Left lung (tissue), 10 donors: ENCODE data around the gene CEP170B. TPM values are rescaled to one million over a fixed set of nuclear protein-coding genes. Genes with fewer than 3 reads are reported as not detected.

Source experiments
- ATAC-seq: fragments of 200-7000 bp; cut with Tn5 transposase; one replicate; pipeline ENCODE4 v1.9.1; 2020; ENCODE audit warnings: moderate library complexity
- DNase-seq, 4 donors: peaks; one replicate each; pipeline ENCODE4 v3.0.0-alpha.2; 2013 to 2020
- H3K27ac ChIP-seq, 2 donors: fragments of 200-600 bp; sonication (generic) in 1 of 2; one replicate each; pipeline versions ENCODE4 v1.5.0 to v1.8.0; 2020 to 2021
- H3K27me3 ChIP-seq, 2 donors: fragments of 200-600 bp; sonication (generic) in 1 of 2; one replicate each; pipeline versions ENCODE4 v1.5.0 to v1.8.0; 2020 to 2021
- H3K36me3 ChIP-seq, 2 donors: fragments of 200-600 bp; sonication (generic) in 1 of 2; one replicate each; pipeline versions ENCODE4 v1.5.0 to v1.8.0; 2020 to 2021
- H3K4me1 ChIP-seq, 2 donors: fragments of 200-600 bp; one replicate each; pipeline ENCODE4 v1.8.0; 2021
- H3K4me3 ChIP-seq, 2 donors: fragments of 200-600 bp; sonication (generic) in 1 of 2; one replicate each; pipeline versions ENCODE4 v1.5.0 to v1.8.0; 2020 to 2021; ENCODE audit warnings: mild to moderate bottlenecking in 1 of 2
- H3K9me3 ChIP-seq, 2 donors: fragments of 200-600 bp; sonication (generic) in 1 of 2; one replicate each; pipeline versions ENCODE4 v1.5.0 to v1.8.0; 2020 to 2021
- CTCF ChIP-seq, 2 donors: fragments of 200-600 bp; sonication (generic) in 1 of 2; IDR thresholded peaks; one replicate each; pipeline versions ENCODE4 v1.5.0 to v1.8.0; 2021; ENCODE audit warnings: antibody characterized with exemption in 2 of 2
- intact Hi-C, 2 donors: fragments of 100-400 bp; cut with DNase I; formaldehyde crosslinking; loops; one replicate each; pipeline versions ENCODE4 v1.11.2 to v1.14.2; 2022
- polyA plus RNA-seq, 6 donors: library from polyadenylated mRNA; unstranded; fragments of 120-200 nt; gene quantifications; one replicate each; pipeline ENCODE4 v1.2.1, GENCODE V29; 2013; ENCODE audit not compliant: insufficient read length in 6 of 6
- total RNA-seq, 2 donors: library from RNA; stranded (reverse); fragmentation: NEBNext Ultra II Directional; extraction: Animal tissue kit (Norgen Biotek cat#: 25700); gene quantifications; one replicate each; pipeline ENCODE4 v1.2.1, GENCODE V29; 2021
- donor health status: DM: no; HTN: yes; CAD: no.
- donor health status: DM: no; HTN: no; CAD: no.

The CEP170B gene
- total and polyA plus RNA-seq, 8 donors: 10.0 to 42.3 (median 14.2) TPM

GRCh38 chr14:104935955-104936354, 70.9 kb downstream of the CEP170B start:
- intact Hi-C loops: no loop called here
- DNase-seq: no peak
- Histone ChIP-seq H3K27me3 (peaks cover 4 to 52% of the 10 kb centered on the region in 2 donors), H3K4me1 (peaks cover 8 to 13% of the 10 kb centered on the region in 2 donors), H3K4me3 (no peak overlapping the region), H3K27ac (no peak overlapping the region), H3K36me3 (no peaks in the 10 kb centered on the region), H3K9me3 (no peaks in the 10 kb centered on the region)
- no peak for ATAC-seq
- TF ChIP-seq CTCF (IDR thresholded peaks at IDR 0.05): no peak

GRCh38 chr14:104936361-104937155, 71.5 kb downstream of the CEP170B start:
- Histone ChIP-seq H3K4me3 (no peak overlapping the region), H3K27me3 (peaks cover 4 to 52% of the 10 kb centered on the region in 2 donors), H3K27ac (no peak overlapping the region), H3K9me3 (no peaks in the 10 kb centered on the region), H3K36me3 (no peaks in the 10 kb centered on the region), H3K4me1 (peaks cover 8 to 13% of the 10 kb centered on the region in 2 donors)
- ATAC-seq: no peak
- DNase-seq: no peak
- intact Hi-C loops: no loop called here
- TF ChIP-seq CTCF (IDR thresholded peaks at IDR 0.05): no peak

GRCh38 chr14:104937161-104937560, 72.1 kb downstream of the CEP170B start:
- no peak for TF ChIP-seq CTCF (IDR thresholded peaks at IDR 0.05)
- no peak for ATAC-seq

GRCh38 chr14:104937694-104938365, 72.8 kb downstream of the CEP170B start:
- Histone ChIP-seq H3K4me3 (no peak overlapping the region), H3K27ac (no peak overlapping the region), H3K9me3 (no peaks in the 10 kb centered on the region), H3K4me1 (peaks cover 2 to 5% of the 10 kb centered on the region in 2 donors), H3K36me3 (no peaks in the 10 kb centered on the region), H3K27me3 (peaks cover under 1 to 40% of the 10 kb centered on the region in 2 donors)
- no peak for TF ChIP-seq CTCF (IDR thresholded peaks at IDR 0.05)
- intact Hi-C loops: no loop called here
- DNase-seq (no peak), ATAC-seq (no peak)

More at GRCh38 chr14:104937161-104937560, 72.1 kb downstream of the CEP170B start:
- Histone ChIP-seq H3K4me3 (no peak overlapping the region), H3K27ac (no peak overlapping the region), H3K9me3 (no peaks in the 10 kb centered on the region), H3K36me3 (no peaks in the 10 kb centered on the region), H3K4me1 (peaks cover 8 to 11% of the 10 kb centered on the region in 2 donors), H3K27me3 (peaks cover 4 to 47% of the 10 kb centered on the region in 2 donors)
- intact Hi-C loops: no loop called here
- DNase-seq: no peak

GRCh38 chr14:104938436-104938835, 73.4 kb downstream of the CEP170B start:
- Histone ChIP-seq H3K27me3 (peaks cover 0 to 34% of the 10 kb centered on the region in 2 donors), H3K4me3 (no peak overlapping the region), H3K36me3 (no peaks in the 10 kb centered on the region), H3K9me3 (no peaks in the 10 kb centered on the region), H3K27ac (no peak overlapping the region), H3K4me1 (no peaks in the 10 kb centered on the region)
- no peak for ATAC-seq
- no peak for DNase-seq
- intact Hi-C loops: no loop called here
- no peak for TF ChIP-seq CTCF (IDR thresholded peaks at IDR 0.05)
